NT2/D1 (cell line): ENCODE results near the gene NR2C1.

ENCODE experiments used
- YY1 ChIP-seq: IDR thresholded peaks from 2 replicates; pipeline ENCODE4 v1.6.1; 2011; ENCODE audit not compliant: insufficient read length, insufficient read depth
- ZNF274 ChIP-seq: IDR thresholded peaks from 2 replicates; pipeline ENCODE4 v1.6.1; 2011; ENCODE audit warnings: mild to moderate bottlenecking, low read depth, low read length

- TF ChIP-seq YY1: no peak
- TF ChIP-seq ZNF274: no peak
Observed at GRCh38 chr12:95114766-95115405, 41.5 kb upstream of the NR2C1 start.
